ENCODE data around the gene NAB2.
"Not testable (repeated sequence)": the region's sequence is repeated elsewhere in the genome, so short reads cannot be mapped to it uniquely, and the experiment has no call there.

Gene NAB2

GRCh38 chr12:57069523-57069922 lies 19.4 kb upstream of the NAB2 start:
- DNase-seq = peak; percentile 23 to 68

GRCh38 chr12:57072661-57073060 lies 16.3 kb upstream of the NAB2 start:
- no peak for DNase-seq

GRCh38 chr12:57073566-57074450 lies 15.1 kb upstream of the NAB2 start:
- DNase-seq = not testable (repeated sequence)

- DNase-seq = peak; percentile 99 to 100
Observed at GRCh38 chr12:57078519-57079404, 10.2 kb upstream of the NAB2 start, which contains the start of gene NEMP1. TSS of gene NEMP1 (minus strand) at chr12:57078791. CDS start at chr12:57078745, 46 bp downstream.

GRCh38 chr12:57079821-57080220 lies 9.1 kb upstream of the NAB2 start:
- no peak for DNase-seq

GRCh38 chr12:57080855-57081254 lies 8.1 kb upstream of the NAB2 start:
- no peak for DNase-seq

GRCh38 chr12:57085999-57086492 lies 2.9 kb upstream of the NAB2 start:
- no peak for DNase-seq

GRCh38 chr12:57086493-57087009 lies 2.4 kb upstream of the NAB2 start:
- DNase-seq = peak in 1 of 2 experiments; percentile 70

- peak; percentile 80 to 85 for DNase-seq
Observed at GRCh38 chr12:57087010-57087690, 1.8 kb upstream of the NAB2 start.

- peak; percentile 94 to 96 for DNase-seq
Observed at GRCh38 chr12:57087691-57088353, 1.1 kb upstream of the NAB2 start.

GRCh38 chr12:57089271-57090245 lies 644 bp downstream of the NAB2 start:
- peak in 1 of 2 experiments; percentile 31 for DNase-seq

- DNase-seq = no peak
Observed at GRCh38 chr12:57090490-57090889, 1.6 kb downstream of the NAB2 start.

- DNase-seq = no peak
Observed at GRCh38 chr12:57090924-57091637, 2.2 kb downstream of the NAB2 start.

- DNase-seq = no peak
Observed at GRCh38 chr12:57091638-57092528, 3.0 kb downstream of the NAB2 start.

- no peak for DNase-seq
Observed at GRCh38 chr12:57092529-57092862, 3.6 kb downstream of the NAB2 start.

GRCh38 chr12:57092876-57093414 lies 4.0 kb downstream of the NAB2 start:
- no peak for DNase-seq

- DNase-seq = no peak
Observed at GRCh38 chr12:57093415-57094207, 4.7 kb downstream of the NAB2 start.
